ENCODE measurements around the gene MYL6.

DNA sequence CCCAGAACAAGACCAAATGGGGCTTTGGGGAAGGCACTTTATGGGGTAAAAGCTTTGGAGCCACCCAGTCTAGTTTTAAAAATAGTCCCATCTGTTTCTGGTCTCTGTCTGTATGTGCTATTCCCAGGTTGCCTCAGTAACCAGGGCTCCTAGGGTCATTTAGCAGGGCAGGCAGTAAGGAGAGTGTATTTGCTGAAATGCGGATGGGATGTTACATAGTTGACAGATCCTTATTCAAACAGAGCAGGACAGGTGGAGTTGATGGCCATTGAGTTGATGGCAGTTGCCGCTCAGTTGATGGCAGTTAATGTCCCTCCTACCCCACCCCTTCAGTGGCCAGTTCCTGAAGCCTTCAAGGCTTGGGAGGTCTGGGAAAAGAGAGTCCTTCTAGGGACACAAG is 35.5 kb upstream of the MYL6 start:
- TF ChIP-seq CTCF (IDR thresholded peaks at IDR 0.05) (no peak), POLR2A (IDR thresholded peaks at IDR 0.05) (no peak), EP300 (IDR thresholded peaks at IDR 0.05) (no peak)

All from ovary (tissue), 3 donors.